OCI-LY1 (cell line): Measurements from ENCODE around the gene ZNF672.

Experiments used
- H2AFZ ChIP-seq: fragments of 200-600 bp; sonication (generic), shearing (Covaris generic); 2 replicates; pipeline ENCODE4 v1.6.0; 2014; ENCODE audit warnings: antibody characterized with exemption, mild to moderate bottlenecking, low read length
- H3F3A ChIP-seq: fragments of 200-600 bp; sonication (generic), shearing (Covaris generic); 2 replicates; pipeline ENCODE4 v1.6.0; 2014; ENCODE audit warnings: mild to moderate bottlenecking, antibody characterized with exemption, low read length, moderate library complexity; ENCODE audit not compliant: insufficient read depth
- H3K27ac ChIP-seq: fragments of 200-600 bp; sonication (generic); 2 replicates; pipeline ENCODE4 v1.5.1; 2014; ENCODE audit warnings: low read length, mixed run types, mild to moderate bottlenecking, low read depth; ENCODE audit not compliant: poor library complexity, severe bottlenecking
- H3K27me3 ChIP-seq: fragments of 200-600 bp; sonication (generic); 2 replicates; pipeline ENCODE4 v1.6.0; 2014; ENCODE audit warnings: antibody characterized with exemption, mild to moderate bottlenecking, low read length, moderate library complexity; ENCODE audit not compliant: insufficient read depth
- H3K36me3 ChIP-seq: fragments of 200-600 bp; sonication (generic); 2 replicates; pipeline ENCODE4 v1.6.1; 2014; ENCODE audit warnings: mild to moderate bottlenecking, antibody characterized with exemption, low read length, moderate library complexity, mixed read lengths; ENCODE audit not compliant: insufficient read depth
- H3K4me1 ChIP-seq: fragments of 200-600 bp; sonication (generic); 2 replicates; pipeline ENCODE4 v1.5.1; 2014; ENCODE audit warnings: mild to moderate bottlenecking, low read length, moderate library complexity; ENCODE audit not compliant: insufficient read depth, severe bottlenecking
- H3K4me2 ChIP-seq: fragments of 200-600 bp; sonication (generic), shearing (Covaris generic); 2 replicates; pipeline ENCODE4 v1.6.1; 2014; ENCODE audit warnings: low read length
- H3K4me3 ChIP-seq: fragments of 200-600 bp; sonication (generic); 2 replicates; pipeline ENCODE4 v1.5.1; 2014; ENCODE audit warnings: low read length, low read depth, mild to moderate bottlenecking, mixed read lengths; ENCODE audit not compliant: poor library complexity, severe bottlenecking
- H3K79me2 ChIP-seq: fragments of 200-600 bp; shearing (Covaris generic); 2 replicates; pipeline ENCODE4 v1.6.1; 2016; ENCODE audit warnings: mixed run types, low read length, mixed read lengths; ENCODE audit not compliant: insufficient read depth
- H3K9ac ChIP-seq: fragments of 200-600 bp; sonication (generic), shearing (Covaris generic); 2 replicates; pipeline ENCODE4 v1.6.1; 2014; ENCODE audit warnings: mild to moderate bottlenecking, low read length, mixed read lengths
- H3K9me2 ChIP-seq: fragments of 200-600 bp; sonication (generic), shearing (Covaris generic); 2 replicates; pipeline ENCODE4 v1.6.1; 2014; ENCODE audit warnings: low read depth, mild to moderate bottlenecking, low read length, mixed read lengths
- H3K9me3 ChIP-seq: fragments of 200-600 bp; shearing (Covaris generic); 2 replicates; pipeline ENCODE4 v1.6.1; 2014; ENCODE audit warnings: low read length, mixed read lengths
- H4K20me1 ChIP-seq: fragments of 200-600 bp; sonication (generic), shearing (Covaris generic); 2 replicates; pipeline ENCODE4 v1.6.0; 2016; ENCODE audit warnings: mild to moderate bottlenecking, low read length; ENCODE audit not compliant: insufficient read depth
- EZH2 ChIP-seq: fragments of 200-600 bp; sonication (generic), shearing (Covaris generic); IDR thresholded peaks from 2 replicates; pipeline ENCODE4 v1.8.0; 2017; ENCODE audit warnings: borderline replicate concordance, mixed run types, mild to moderate bottlenecking, antibody characterized with exemption, low read length, moderate library complexity, mixed read lengths
- TF ChIP-seq, protein P1 (sequence below): fragments of 200-600 bp; sonication (generic), shearing (Covaris generic); IDR thresholded peaks from 2 replicates; pipeline ENCODE4 v1.5.1; 2017; ENCODE audit warnings: mild to moderate bottlenecking, antibody characterized with exemption, low read length, moderate library complexity, mixed read lengths

The ZNF672 gene

DNA sequence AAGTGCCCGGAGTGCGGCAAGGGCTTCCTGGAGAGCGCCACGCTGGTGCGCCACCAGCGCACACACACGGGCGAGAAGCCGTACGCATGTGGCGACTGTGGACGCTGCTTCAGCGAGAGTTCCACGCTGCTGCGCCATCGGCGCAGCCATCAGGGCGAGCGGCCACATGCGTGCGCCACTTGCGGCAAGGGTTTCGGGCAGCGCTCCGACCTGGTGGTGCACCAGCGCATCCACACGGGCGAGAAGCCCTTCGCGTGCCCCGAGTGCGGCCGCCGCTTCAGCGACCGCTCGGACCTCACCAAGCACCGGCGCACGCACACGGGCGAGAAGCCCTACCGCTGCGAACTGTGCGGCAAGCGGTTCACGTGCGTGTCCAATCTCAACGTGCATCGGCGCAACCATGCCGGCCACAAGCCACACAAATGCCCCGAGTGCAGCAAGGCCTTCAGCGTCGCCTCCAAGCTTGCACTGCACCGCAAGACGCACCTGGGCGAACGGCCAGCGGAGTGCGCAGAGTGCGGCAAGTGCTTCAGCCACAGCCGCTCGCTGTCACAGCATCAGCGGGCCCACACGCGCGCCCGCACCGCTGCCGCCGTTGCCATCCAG, 10.0 kb downstream of the ZNF672 start:
- H3K27ac ChIP-seq: no peak overlapping the region
- H3K4me3 ChIP-seq: no peak overlapping the region
- no peaks in the 10 kb centered on the region for H3K79me2 ChIP-seq
- no peaks in the 10 kb centered on the region for H3K9me2 ChIP-seq
- no peak overlapping the region for H3K9ac ChIP-seq
- no peaks in the 10 kb centered on the region for H4K20me1 ChIP-seq
- H3K9me3 ChIP-seq: no peaks in the 10 kb centered on the region
- TF ChIP-seq, protein P1, sequence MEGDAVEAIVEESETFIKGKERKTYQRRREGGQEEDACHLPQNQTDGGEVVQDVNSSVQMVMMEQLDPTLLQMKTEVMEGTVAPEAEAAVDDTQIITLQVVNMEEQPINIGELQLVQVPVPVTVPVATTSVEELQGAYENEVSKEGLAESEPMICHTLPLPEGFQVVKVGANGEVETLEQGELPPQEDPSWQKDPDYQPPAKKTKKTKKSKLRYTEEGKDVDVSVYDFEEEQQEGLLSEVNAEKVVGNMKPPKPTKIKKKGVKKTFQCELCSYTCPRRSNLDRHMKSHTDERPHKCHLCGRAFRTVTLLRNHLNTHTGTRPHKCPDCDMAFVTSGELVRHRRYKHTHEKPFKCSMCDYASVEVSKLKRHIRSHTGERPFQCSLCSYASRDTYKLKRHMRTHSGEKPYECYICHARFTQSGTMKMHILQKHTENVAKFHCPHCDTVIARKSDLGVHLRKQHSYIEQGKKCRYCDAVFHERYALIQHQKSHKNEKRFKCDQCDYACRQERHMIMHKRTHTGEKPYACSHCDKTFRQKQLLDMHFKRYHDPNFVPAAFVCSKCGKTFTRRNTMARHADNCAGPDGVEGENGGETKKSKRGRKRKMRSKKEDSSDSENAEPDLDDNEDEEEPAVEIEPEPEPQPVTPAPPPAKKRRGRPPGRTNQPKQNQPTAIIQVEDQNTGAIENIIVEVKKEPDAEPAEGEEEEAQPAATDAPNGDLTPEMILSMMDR: no peak
- TF ChIP-seq EZH2: no peak
- no peak overlapping the region for H2AFZ ChIP-seq
- H3F3A ChIP-seq: no peaks in the 10 kb centered on the region
- H3K4me2 ChIP-seq: no peak overlapping the region
- peaks cover 81% of the 10 kb centered on the region for H3K36me3 ChIP-seq
- no peaks in the 10 kb centered on the region for H3K27me3 ChIP-seq
- peaks cover 6% of the 10 kb centered on the region for H3K4me1 ChIP-seq

DNA sequence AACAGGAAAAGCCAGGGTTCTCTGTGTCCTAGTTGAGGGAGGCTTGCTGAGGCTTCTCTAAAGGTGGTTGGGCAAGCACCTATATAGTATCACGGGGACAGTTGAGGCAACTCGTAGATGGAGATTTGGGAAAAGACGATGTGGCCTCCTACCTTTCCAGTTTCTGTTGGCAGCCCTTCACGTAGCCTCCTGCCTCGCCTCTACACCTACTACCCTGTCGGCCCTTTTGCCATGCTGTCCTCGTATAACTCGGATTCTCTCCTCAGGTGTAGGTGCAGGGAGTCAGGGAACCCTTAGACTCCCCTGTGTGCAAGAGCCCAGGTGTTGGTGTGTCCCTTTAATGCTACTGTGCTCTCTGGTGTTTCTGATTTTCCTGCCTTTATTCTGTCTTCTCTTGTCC, 10.6 kb downstream of the ZNF672 start:
- no peaks in the 10 kb centered on the region for H3K79me2 ChIP-seq
- no peak overlapping the region for H3K9ac ChIP-seq
- no peak overlapping the region for H3K4me3 ChIP-seq
- no peaks in the 10 kb centered on the region for H3K9me3 ChIP-seq
- no peaks in the 10 kb centered on the region for H4K20me1 ChIP-seq
- no peak overlapping the region for H2AFZ ChIP-seq
- H3K36me3 ChIP-seq: peaks cover 85% of the 10 kb centered on the region
- H3K9me2 ChIP-seq: no peaks in the 10 kb centered on the region
- TF ChIP-seq EZH2: no peak
- TF ChIP-seq, protein P1: no peak
- H3K27me3 ChIP-seq: no peaks in the 10 kb centered on the region
- no peak overlapping the region for H3K27ac ChIP-seq
- peaks cover 6% of the 10 kb centered on the region for H3K4me1 ChIP-seq
- H3F3A ChIP-seq: no peaks in the 10 kb centered on the region
- H3K4me2 ChIP-seq: no peak overlapping the region

DNA sequence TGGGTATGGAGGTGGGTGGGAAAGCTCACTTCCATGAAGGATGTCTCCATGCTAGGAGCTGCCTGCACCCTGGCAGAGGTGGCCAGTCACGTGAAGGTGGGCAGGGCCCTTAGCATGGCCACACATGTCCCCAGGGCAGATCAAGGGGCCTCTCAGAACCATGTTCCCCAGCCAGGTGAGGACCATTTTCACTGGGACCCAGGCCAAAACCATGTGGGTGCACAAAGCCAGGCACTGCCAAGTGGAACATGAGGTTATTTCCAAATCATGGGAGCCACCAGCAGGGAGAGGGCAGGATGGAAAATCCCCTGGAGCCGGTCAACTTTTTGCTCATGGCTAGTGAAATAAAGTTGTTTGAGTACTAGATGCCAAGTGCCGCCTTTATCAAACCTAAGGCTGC, 11.1 kb downstream of the ZNF672 start:
- Histone ChIP-seq H3K79me2 (no peaks in the 10 kb centered on the region), H3K27me3 (no peaks in the 10 kb centered on the region), H3K4me3 (no peak overlapping the region), H3K36me3 (peaks cover 90% of the 10 kb centered on the region), H2AFZ (no peak overlapping the region), H3K9ac (no peak overlapping the region), H3K9me2 (no peaks in the 10 kb centered on the region), H3K9me3 (no peaks in the 10 kb centered on the region), H3F3A (no peaks in the 10 kb centered on the region), H3K4me1 (peaks cover 6% of the 10 kb centered on the region), H4K20me1 (no peaks in the 10 kb centered on the region), H3K27ac (no peak overlapping the region), H3K4me2 (no peak overlapping the region)
- TF ChIP-seq EZH2: no peak
- TF ChIP-seq, protein P1: no peak
